NCI-H1417 treated with DMSO at 0.1 percent for 48 hours (cell line): ENCODE data around the gene KANSL1.
"Not testable (repeated sequence)": the region's sequence is repeated elsewhere in the genome, so short reads cannot be mapped to it uniquely, and the experiment has no call there.

Experiments
- DNase-seq: peaks from one replicate; lab custom pipeline; 2025; lab: John Stamatoyannopoulos, UW

The KANSL1 gene

GRCh38 chr17:46117117-46117516, 76.1 kb downstream of the KANSL1 start:
- no peak for DNase-seq

GRCh38 chr17:46115699-46116098, 77.5 kb downstream of the KANSL1 start:
- DNase-seq: no peak

GRCh38 chr17:46111236-46111635, 82.0 kb downstream of the KANSL1 start:
- not testable (repeated sequence) for DNase-seq

GRCh38 chr17:46110219-46110618, 83.0 kb downstream of the KANSL1 start:
- no peak for DNase-seq

GRCh38 chr17:46109603-46110189, 83.5 kb downstream of the KANSL1 start:
- DNase-seq: no peak

GRCh38 chr17:46108550-46109110, 84.6 kb downstream of the KANSL1 start:
- no peak for DNase-seq

- no peak for DNase-seq
Observed at GRCh38 chr17:46108120-46108519, 85.1 kb downstream of the KANSL1 start.

- no peak for DNase-seq
Observed at GRCh38 chr17:46106966-46107644, 86.1 kb downstream of the KANSL1 start.

- DNase-seq: not testable (repeated sequence)
Observed at GRCh38 chr17:46102806-46103205, 90.4 kb downstream of the KANSL1 start.

GRCh38 chr17:46101785-46102617, 91.2 kb downstream of the KANSL1 start:
- DNase-seq: not testable (repeated sequence)

GRCh38 chr17:46100590-46100989, 92.6 kb downstream of the KANSL1 start:
- DNase-seq: no peak

GRCh38 chr17:46099865-46100264, 93.4 kb downstream of the KANSL1 start:
- DNase-seq: no peak

GRCh38 chr17:46097497-46097896, 95.7 kb downstream of the KANSL1 start:
- DNase-seq: no peak

GRCh38 chr17:46092991-46093390, 100.2 kb downstream of the KANSL1 start:
- no peak for DNase-seq

- DNase-seq: no peak
Observed at GRCh38 chr17:46090871-46091270, 102.4 kb downstream of the KANSL1 start.

- no peak for DNase-seq
Observed at GRCh38 chr17:46089389-46089965, 103.8 kb downstream of the KANSL1 start.

- DNase-seq: no peak
Observed at GRCh38 chr17:46088595-46088994, 104.6 kb downstream of the KANSL1 start.

- not testable (repeated sequence) for DNase-seq
Observed at GRCh38 chr17:46087871-46088270, 105.4 kb downstream of the KANSL1 start.

- no peak for DNase-seq
Observed at GRCh38 chr17:46086821-46087220, 106.4 kb downstream of the KANSL1 start.

GRCh38 chr17:46085522-46085921, 107.7 kb downstream of the KANSL1 start:
- DNase-seq: no peak

- no peak for DNase-seq
Observed at GRCh38 chr17:46082257-46082656, 111.0 kb downstream of the KANSL1 start.

GRCh38 chr17:46081018-46081320, 112.3 kb downstream of the KANSL1 start:
- DNase-seq: no peak
